ENCODE measurements around the gene KDM4E.

KDM4E gene

GRCh38 chr11:95054356-95054755, 29.3 kb downstream of the KDM4E start:
- no peak for DNase-seq

GRCh38 chr11:95055283-95055897, 30.3 kb downstream of the KDM4E start:
- no peak for DNase-seq

- DNase-seq, result no peak
Measured at GRCh38 chr11:95057959-95058358, 32.9 kb downstream of the KDM4E start.

GRCh38 chr11:95058621-95059020, 33.6 kb downstream of the KDM4E start:
- DNase-seq, result no peak

GRCh38 chr11:95059046-95059445, 34.0 kb downstream of the KDM4E start:
- no peak for DNase-seq

GRCh38 chr11:95065336-95065735, 40.3 kb downstream of the KDM4E start:
- DNase-seq, result no peak

GRCh38 chr11:95066716-95067038, 41.6 kb downstream of the KDM4E start, which contains the start of gene SRSF8:
SRSF8 (plus strand) TSS chr11:95066919; CDS start chr11:95067227, 308 bp downstream.
- peak; percentile 58 for DNase-seq

GRCh38 chr11:95067039-95067840, 42.2 kb downstream of the KDM4E start:
- peak; percentile 82 for DNase-seq

- no peak for DNase-seq
Measured at GRCh38 chr11:95067841-95068219, 42.8 kb downstream of the KDM4E start.

GRCh38 chr11:95068549-95068948, 43.5 kb downstream of the KDM4E start:
- peak; percentile 98 for DNase-seq

- no peak for DNase-seq
Measured at GRCh38 chr11:95070471-95070870, 45.4 kb downstream of the KDM4E start.

- DNase-seq, result no peak
Measured at GRCh38 chr11:95072948-95073347, 47.9 kb downstream of the KDM4E start.

- DNase-seq, result peak; percentile 72
Measured at GRCh38 chr11:95074792-95075563, 49.9 kb downstream of the KDM4E start.

- peak; percentile 32 for DNase-seq
Measured at GRCh38 chr11:95076416-95076815, 51.4 kb downstream of the KDM4E start.

- peak; percentile 71 for DNase-seq
Measured at GRCh38 chr11:95076981-95077380, 51.9 kb downstream of the KDM4E start.
